Astrocyte of the spinal cord (primary cell): Measurements from ENCODE around the gene BMPR1A.
A peak's percentile ranks its signal among the peaks of the same experiment; 100 is the strongest.
"Not testable (repeated sequence)": the region's sequence is repeated elsewhere in the genome, so short reads cannot be mapped to it uniquely, and the experiment has no call there.

Source experiments
- DNase-seq: peaks from one replicate; pipeline ENCODE4 v3.0.0; 2011; ENCODE audit warnings: low read depth, low spot score
- H3K4me3 ChIP-seq: 2 replicates; pipeline ENCODE4 v1.5.1; 2011; ENCODE audit warnings: low read depth, mild to moderate bottlenecking, low read length, moderate library complexity
- CTCF ChIP-seq: IDR thresholded peaks from 2 replicates; pipeline ENCODE4 v1.5.1; 2012; ENCODE audit warnings: low read depth, mild to moderate bottlenecking, low read length, inconsistent platforms
- in situ Hi-C: cut with HindIII; loops from 2 replicates; pipeline ENCODE4 v1.10.0; 2017; ENCODE audit warnings: low sequenced_read_pairs

Gene BMPR1A

GRCh38 chr10:86971232-86971991 is 215.0 kb downstream of the BMPR1A start:
- peak overlapping the region; percentile 61 for H3K4me3 ChIP-seq
- peak; percentile 89 for DNase-seq
- in situ Hi-C loops, result no loop called here
- no peak for TF ChIP-seq CTCF

GRCh38 chr10:86972613-86973380 is 216.4 kb downstream of the BMPR1A start:
- in situ Hi-C loops, result no loop called here
- no peak for TF ChIP-seq CTCF
- DNase-seq, result no peak
- no peak overlapping the region for H3K4me3 ChIP-seq

- in situ Hi-C loops, result no loop called here
- no peak overlapping the region for H3K4me3 ChIP-seq
- no peak for DNase-seq
- TF ChIP-seq CTCF, result no peak
Measured at GRCh38 chr10:86974484-86974883, 218.1 kb downstream of the BMPR1A start.

GRCh38 chr10:86976362-86977056 is 220.1 kb downstream of the BMPR1A start:
- DNase-seq, result no peak
- in situ Hi-C loops, result no loop called here
- H3K4me3 ChIP-seq, result no peak overlapping the region
- no peak for TF ChIP-seq CTCF

- DNase-seq, H3K4me3 ChIP-seq, in situ Hi-C loops: not testable (repeated sequence)
Measured at GRCh38 chr10:86978457-86978856, 222.0 kb downstream of the BMPR1A start.

GRCh38 chr10:86979296-86979818 is 222.9 kb downstream of the BMPR1A start:
- DNase-seq, result no peak
- no peak overlapping the region for H3K4me3 ChIP-seq
- no peak for TF ChIP-seq CTCF
- in situ Hi-C loops, result no loop called here
